Renal pelvis (tissue), 4 donors: ENCODE results near the gene SEZ6L. TPM values are rescaled to one million over a fixed set of nuclear protein-coding genes. Genes with fewer than 3 reads are reported as not detected.

Experiments used
- DNase-seq: peaks from one replicate; pipeline ENCODE4 v3.0.0-alpha.2; 2013
- polyA plus RNA-seq, 3 donors: library from polyadenylated mRNA; unstranded; fragments of 120-200 nt; gene quantifications; one replicate each; pipeline ENCODE4 v1.2.1, GENCODE V29; 2013; ENCODE audit not compliant: insufficient read length in 3 of 3

Gene SEZ6L
- polyA plus RNA-seq, 3 donors: 0.06 to 0.30 (median 0.26) TPM

GRCh38 chr22:26172389-26172990 is 3.2 kb downstream of the SEZ6L start:
- peak; percentile 4 for DNase-seq

DNA sequence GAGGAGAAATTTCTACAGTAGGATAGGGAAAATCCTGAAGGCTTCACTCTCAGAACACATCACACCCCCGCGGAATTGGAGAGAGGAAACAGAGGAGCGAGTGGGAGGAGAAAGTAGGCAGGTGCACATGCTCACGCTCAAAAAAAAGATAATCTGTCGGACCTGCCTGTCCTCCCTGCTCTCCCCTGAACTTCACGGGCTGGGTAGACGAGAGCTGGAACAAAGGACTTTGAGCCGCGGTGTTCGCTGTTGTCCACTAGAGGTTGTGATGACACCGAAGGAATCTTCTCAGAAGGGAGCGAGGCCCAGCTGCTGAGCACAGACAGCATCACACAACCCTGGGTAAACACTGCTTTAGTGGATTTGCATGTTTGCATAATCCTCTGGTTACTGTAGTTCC is 5.0 kb downstream of the SEZ6L start:
- DNase-seq: peak; percentile 1

GRCh38 chr22:26182723-26183122 is 13.5 kb downstream of the SEZ6L start:
- peak; percentile 22 for DNase-seq

DNA sequence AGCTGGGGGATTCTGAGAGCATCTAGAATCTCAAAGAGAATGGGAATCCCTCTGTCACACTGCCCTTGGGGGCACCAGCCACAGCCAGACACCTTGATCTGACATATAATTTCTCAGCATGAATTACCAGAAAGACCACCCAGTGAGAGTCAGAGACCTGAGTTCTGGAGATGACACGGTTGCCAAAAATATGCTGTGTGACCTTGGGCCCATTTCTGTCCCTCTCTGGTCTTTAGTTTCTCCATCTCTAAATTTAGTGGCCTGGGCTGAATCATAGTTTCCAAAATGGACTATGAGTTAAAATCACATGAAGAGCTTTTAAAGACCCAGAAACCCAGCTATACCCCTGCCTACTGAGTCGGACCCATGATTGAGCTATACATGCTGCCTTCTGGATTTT is 15.9 kb downstream of the SEZ6L start:
- no peak for DNase-seq

- no peak for DNase-seq
Observed at GRCh38 chr22:26188341-26188740, 19.1 kb downstream of the SEZ6L start.

DNA sequence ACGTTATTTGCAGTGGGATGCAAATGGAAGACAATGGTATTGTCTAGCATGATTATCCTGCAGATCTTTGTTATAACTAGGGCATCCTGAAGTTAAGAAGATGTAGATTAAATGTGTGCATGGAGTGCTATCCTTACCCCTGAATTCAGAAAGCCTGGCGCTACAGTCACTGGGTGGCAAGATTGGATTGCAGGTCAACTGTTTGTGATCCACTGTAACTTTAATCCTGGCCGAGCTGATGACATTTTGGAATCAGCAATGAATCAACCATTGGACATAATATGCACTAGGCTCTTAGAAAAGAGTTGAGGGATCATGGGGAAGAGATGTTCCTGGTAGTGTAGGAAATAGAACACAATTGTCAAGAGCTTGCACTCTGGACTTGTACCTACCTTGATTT is 25.1 kb downstream of the SEZ6L start:
- DNase-seq: no peak

GRCh38 chr22:26194877-26195276 is 25.6 kb downstream of the SEZ6L start:
- no peak for DNase-seq

GRCh38 chr22:26196657-26197056 is 27.4 kb downstream of the SEZ6L start:
- no peak for DNase-seq

GRCh38 chr22:26197425-26197824 is 28.2 kb downstream of the SEZ6L start:
- DNase-seq: no peak

DNA sequence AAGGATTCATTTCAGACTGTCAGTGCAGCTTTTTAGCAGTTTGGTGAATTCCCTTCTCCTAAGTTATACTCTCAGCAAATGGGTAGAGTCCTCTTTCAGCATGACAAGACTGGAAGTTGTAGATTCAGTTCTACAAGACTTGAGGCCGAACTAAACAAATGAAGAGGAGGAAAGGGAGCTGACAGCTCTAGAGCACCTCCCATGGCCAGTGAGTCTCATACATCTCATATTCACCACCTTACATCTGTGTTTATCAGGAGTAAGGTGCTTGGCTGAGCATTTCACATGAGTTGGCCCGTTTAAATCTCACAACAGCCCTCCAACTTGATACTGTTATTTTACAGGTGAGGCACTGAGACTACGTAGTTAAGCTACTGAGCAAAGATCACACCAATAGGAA is 30.4 kb downstream of the SEZ6L start:
- DNase-seq: no peak

DNA sequence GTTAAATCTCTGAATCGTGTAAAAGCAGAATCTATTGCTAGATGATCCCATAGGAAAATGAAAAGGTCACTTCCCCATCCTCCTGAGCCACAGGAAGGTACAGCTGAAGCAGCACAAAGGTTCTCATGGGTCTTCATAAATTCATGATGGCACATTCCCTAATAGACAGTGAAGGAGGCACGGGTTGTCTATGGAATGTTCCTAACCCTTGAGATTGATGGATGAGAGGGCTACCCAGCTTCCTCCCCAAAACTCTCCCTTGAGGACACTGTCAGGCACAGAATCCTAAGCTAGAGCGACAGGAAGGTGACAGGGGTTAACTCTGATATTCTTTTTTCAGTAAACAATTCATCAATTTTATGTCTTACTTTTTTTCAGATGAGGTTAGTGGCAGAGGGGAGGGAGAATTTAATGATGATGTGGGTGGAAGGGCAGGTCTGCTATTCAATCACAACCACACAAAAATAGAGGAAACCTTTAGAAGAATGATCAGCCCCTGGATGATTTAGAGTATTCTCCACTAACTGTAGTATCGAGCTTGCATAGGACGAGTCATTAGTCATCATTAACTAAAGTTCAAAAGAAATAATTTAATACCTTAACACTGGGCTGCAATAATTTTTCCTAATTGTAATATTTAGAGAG is 33.1 kb downstream of the SEZ6L start:
- DNase-seq: no peak

GRCh38 chr22:26205494-26205893 is 36.2 kb downstream of the SEZ6L start:
- no peak for DNase-seq

DNA sequence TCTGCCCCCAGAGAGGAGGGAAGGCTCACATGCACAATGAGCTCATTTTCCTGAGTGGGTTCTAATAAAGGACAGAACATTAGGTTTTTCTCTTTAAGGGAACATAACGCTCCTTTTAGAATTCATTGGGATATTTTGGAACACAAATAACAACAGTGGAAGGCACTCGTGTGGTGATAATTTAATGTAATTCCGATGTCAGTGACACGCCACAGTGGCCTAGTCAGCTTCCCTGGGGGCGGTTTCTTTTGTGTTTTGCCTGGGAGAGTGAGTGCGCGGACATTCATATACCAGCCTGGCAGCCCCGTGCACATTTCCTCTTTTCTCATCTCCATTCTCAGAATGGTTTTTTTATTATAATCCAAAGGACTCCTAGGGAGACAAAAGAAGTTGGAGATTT is 41.1 kb downstream of the SEZ6L start:
- DNase-seq: no peak

GRCh38 chr22:26213826-26214225 is 44.6 kb downstream of the SEZ6L start:
- DNase-seq: no peak

GRCh38 chr22:26214466-26214865 is 45.2 kb downstream of the SEZ6L start:
- no peak for DNase-seq

DNA sequence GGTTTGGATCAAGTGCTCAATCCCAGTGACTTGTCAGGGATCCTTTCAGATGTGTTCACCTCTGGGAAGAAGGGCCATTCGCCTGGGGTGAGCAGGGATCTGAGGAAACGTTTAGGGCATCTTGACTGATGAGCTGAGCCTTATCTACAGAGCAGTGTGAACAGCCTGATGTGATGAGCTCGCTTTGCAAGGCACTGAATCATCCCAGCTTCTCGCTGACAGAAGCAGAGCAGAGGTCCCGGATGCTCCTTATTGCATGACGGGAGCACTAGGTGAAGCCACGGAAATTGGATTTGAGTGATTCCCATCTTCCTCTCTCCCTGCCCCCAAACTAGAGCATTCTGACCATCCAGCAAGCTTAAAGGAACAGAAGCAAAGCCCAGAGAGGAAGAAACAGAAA is 46.5 kb downstream of the SEZ6L start:
- no peak for DNase-seq

- no peak for DNase-seq
Observed at GRCh38 chr22:26225207-26225606, 55.9 kb downstream of the SEZ6L start.

DNA sequence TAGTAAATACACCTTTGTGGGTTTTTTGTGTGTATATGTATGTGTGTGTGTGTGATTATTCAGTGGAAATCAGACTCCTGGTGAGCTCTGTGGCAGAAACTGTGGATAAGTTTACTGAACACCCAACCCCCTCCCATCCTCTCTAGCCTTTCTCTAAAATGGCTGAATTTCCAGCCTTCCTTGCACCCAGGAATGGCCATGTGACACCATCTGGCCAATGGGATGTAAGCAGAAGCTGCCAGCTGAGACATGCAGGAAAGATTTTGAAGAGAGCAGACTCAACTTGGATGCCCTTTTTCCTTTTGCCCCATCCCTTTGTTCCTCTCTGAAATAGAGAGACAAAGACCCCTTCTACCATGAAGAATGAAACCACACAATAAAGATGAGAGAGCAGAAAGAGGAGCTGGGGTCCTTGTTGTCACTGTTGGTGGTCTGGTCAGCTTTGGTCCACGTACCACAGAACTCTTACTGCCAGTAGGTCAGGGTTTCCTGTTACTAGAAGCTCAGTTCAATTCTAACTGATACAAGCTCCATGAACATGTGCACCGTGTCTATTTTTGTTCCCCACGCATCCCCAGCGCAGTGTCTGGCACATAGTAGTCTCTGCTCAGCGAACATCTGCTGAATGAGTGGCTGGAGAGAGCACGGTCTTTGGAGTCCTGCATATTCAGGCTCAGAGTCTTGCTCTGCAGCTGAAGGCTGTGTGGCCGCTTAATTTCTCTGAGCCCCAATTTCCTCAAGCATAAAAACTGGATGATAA is 57.5 kb downstream of the SEZ6L start:
- no peak for DNase-seq

- DNase-seq: no peak
Observed at GRCh38 chr22:26229910-26230309, 60.6 kb downstream of the SEZ6L start.

DNA sequence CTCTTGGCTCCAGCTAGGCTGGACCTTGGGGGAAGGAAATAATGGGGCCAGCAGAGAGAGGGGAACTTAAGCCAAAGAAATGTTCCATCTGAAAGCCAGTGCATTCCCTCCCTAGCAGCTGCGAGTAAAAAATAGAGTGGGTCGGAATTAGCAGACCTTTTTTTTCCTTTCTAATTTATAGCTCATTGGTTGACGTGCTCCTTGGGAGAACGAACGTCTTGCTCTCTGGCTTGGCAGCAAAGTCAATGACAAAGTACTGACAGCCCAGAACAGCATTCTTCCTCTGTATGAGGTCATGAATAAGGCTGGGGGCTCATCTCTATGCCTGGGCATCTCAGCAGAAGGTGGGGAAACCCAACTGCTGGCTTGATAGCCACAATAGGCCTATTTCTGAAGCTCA is 65.0 kb downstream of the SEZ6L start:
- no peak for DNase-seq

DNA sequence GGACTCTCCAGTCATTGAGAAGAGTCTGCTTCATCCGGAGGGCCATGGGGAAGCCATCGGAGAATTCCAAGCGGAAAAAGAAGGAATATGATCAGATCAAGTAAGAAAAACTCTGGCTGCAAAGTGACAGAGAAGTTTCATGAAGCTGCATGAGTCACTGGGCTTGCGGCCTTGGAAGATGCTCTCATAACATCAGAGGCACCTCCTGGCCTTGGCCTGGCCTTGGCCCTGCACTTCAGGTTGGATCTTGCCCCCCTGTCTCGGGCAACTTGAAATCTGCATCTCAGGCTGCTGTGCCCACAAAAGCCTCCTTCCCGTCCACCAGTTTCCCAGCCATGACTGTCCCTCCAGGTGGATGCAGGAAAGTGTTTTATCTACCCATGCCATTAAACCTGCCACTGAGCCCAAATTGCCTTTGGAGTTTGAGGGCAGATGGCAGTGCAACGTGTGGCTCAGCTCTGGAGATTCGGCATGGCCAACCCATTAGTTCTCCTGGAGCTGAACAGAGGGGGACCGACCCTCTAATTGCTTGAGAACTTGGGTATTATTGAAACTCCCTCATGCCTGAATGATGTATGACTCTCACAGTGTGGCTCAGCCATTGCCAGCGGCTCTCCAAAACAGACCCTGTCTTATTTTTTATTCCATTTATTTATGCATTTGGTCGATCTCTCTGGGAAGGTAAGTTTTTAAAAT is 66.7 kb downstream of the SEZ6L start:
- DNase-seq: no peak

- no peak for DNase-seq
Observed at GRCh38 chr22:26236991-26237390, 67.7 kb downstream of the SEZ6L start.

DNA sequence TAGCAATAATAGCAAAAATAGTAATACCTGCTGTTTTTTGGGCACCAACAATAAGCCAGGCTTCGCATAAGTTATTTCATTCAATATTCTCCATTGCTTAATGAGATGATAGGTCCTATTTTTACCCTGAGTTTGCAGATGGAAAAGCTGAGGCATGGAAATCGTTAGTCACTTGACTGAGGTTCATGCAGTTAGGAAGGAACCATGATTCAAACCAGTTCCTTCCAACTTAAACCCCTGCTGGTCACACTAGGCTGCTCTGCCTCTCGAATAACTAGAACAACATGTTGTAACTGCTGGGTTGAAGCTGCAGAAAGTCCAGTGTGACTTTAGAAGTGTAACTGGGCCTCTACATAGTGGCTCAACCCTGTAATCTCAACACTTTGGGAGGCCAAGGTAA is 69.3 kb downstream of the SEZ6L start:
- no peak for DNase-seq
